ENCODE results near the gene IFNB1.

The IFNB1 gene

DNA sequence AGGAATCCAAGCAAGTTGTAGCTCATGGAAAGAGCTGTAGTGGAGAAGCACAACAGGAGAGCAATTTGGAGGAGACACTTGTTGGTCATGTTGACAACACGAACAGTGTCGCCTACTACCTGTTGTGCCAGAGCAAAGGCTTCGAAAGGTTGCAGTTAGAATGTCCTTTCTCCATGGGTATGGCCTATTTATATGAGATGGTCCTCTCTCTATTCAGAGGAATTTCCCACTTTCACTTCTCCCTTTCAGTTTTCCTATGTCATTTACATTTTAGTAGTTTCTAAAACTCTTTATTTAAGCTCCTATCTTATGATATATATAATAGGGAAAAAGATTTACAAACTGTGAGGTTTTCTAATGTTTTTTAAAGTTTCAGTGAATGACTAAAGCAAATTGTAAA, at the start of gene IFNB1:
Gene IFNB1 (minus strand): TSS at position 162 of the 400 bp plus-strand sequence. CDS start 73 bp downstream, at position 89.
- DNase-seq: no peak

DNA sequence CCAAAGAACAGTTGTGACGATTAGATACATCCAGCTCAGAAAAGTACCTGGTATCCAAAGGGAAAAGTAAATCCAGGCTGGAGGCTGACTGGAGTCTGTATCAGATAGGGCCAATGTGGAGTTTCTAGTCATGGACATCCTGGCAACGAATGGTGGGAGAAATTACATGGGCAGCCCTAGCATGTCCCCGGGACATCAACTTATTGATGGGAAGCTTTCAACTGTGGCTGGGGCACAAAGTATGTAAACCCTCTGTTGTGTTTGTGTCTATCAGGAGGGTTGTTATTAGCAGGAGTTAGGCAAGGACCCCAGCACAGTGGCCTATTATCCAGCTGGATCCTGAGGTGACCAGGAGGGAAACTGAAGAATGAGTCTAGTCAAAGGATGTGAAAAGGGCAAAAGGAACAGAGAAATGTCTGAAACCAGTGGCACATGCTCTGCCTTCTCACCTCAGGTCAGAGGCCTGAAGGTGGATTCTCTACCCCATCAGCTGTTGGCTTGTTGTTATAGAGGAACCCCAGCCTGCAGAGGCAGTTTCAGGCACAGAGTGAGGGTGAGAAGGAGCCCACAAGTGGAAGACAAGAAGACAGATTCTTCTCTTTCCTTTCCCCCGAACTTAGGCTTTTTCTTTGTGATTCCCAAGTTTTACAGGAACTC, 44.0 kb upstream of the IFNB1 start:
- DNase-seq: no peak

DNA sequence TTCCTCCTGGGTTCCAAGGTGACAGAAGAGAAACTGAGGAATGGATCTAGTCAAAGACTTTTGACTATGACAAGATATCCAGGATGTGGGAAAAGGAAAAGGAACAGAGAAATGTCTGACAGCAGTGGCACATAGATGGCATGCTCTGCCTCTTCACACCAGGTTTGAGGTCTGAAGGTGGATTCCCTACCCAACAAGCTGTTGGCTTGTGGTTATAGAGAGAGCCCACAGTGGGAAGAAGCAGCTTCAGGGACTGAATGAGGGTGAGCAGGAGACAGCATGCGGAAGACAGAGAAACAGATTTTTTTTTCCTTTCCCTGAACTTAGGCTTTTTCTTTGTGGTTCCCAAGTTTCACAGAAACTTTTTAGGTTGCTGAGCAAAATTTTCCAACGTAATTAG, 43.3 kb upstream of the IFNB1 start:
- no peak for DNase-seq

DNA sequence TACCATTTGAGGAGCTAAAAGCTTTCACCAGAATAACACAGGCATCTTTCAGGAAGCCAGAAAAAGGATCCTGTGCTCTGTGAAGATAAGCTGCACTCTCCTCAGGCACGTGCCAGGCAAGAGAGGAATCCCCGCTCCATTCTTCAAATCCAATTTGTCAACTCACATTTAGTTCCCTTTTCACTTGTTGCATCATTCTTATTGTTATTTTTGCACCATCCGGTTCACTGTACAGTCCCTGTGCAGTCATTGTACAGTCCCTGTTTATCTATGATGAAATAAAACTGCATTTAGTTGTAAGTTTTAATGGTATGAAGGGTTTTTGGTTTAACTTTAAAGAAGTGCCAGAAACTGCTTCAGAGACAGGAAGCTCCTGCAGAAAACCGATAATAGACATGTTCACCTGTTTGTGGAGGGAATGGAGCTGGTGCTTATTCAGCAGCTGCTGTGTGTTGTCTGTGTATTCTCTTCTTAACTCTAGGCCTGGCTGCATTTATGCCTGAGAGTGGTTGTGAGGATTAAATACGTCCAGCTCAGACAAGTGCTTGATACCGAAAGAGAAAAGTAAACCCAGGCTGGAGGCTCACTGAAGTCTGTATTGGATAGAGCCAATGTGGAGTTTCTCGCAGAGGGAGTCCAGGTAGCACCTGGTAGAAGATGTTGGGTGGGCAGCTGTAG, 41.5 kb upstream of the IFNB1 start:
- DNase-seq: no peak

DNA sequence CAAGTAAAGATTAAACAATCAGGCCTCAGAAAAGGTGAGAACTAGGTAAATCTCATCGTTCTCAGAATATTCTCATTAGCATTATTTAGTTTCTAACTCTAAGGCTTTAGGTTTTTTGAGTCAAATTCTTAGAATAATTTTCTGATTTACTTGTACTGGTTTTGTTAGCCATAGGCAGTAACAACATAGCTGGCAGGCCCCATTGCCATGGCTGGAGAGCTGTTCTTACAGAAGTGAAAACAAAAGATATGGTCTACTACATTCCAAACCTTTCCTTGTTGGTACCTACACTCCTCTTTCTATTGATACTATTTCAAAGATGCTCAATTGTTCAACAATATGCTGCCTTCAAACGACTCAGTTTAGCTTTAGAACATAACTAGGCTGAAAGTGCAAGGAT, 36.6 kb upstream of the IFNB1 start:
- DNase-seq: no peak

DNA sequence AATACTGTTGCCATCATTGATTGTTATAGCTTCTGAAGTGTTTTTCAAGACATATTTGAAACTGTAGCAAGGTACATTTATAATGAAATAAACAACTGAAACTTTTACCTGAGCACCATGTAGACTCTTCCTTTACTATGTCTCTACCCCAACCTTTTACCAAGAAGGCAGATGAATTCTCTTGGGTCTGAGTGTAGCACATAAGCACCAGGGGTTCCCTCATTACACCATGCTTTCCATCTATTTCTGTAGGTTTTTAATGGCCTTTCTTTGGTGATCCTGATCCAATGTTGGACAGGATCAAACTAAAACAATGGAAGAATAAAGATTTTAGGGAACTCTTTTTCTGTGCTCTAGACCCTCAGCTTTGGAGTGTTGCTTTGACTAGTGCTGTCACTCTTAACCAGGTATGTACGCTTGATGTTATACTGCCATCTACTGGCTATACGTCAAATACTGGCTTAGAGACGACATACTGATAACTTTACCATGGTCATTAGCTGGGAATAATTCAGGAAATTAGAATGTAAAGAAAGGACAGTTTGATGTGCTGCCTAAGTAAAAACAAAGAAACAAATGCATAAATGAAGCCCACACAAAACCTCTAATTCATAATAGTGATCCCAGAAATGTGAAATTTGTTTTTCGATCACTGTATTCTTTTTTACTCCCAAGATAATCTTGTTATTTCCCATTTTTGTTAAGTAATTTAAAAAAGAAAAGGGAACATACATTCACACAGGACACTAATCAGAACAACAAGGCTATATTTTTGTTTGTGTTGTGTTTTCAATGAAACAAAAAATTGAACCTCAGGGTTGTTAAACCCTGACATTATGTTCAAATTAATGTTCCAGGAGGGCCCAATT, 33.2 kb upstream of the IFNB1 start:
- DNase-seq: no peak

DNA sequence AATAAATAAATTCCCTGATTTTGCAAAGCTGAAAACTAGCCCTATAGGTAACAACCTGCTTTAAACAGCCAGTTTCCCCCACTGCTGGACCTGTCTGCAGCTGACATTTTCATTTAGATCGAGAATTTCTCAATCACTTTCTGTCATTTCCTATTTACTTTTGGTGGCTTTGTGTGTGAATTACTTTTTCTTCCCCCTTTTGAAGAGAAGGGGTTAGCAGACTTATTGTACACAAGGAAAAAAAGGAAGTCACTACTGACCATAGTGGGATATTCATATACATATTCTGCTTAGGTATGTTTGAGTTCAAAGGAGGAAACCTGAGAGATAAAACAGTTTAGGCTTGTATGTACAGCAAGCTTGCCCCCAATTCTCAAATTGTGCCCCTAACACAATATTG, 27.0 kb upstream of the IFNB1 start:
- no peak for DNase-seq

DNA sequence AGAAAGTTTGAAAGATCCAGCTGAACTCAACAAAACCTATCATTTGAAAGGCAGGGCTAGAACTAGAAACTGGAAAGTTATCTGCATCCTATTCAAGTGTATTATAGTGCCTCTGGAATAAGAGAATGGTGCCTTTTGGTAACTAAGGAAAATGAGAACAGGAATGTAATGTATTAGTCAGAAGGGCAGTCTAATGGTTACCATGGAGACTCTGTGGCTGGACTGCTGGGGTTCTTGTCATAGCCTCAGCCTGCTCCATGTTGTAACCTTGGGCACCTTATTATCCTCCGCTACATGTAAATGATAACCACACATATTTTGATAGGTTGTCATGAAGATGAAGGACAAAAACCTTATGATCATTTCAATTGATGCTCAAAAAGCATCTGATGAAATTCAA, 24.6 kb upstream of the IFNB1 start:
- no peak for DNase-seq

DNA sequence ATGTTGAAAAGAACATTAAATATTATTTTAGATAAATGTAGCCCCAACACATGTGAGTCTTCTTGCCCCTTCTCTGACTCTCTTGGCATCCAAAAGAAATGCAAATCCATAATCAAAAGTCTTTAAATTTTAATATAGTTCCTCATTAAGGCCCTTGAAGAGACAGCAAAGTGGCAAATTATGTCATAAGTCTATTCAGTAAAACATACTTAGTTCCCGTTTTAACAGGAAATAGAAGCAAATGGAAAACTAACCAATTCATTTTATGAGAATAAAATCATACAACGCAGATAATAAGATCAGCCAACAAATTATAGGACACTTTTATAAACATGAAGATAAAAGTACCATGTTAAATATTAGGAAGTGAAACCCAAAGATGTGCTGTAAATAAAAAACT, 20.1 kb upstream of the IFNB1 start:
- DNase-seq: no peak

DNA sequence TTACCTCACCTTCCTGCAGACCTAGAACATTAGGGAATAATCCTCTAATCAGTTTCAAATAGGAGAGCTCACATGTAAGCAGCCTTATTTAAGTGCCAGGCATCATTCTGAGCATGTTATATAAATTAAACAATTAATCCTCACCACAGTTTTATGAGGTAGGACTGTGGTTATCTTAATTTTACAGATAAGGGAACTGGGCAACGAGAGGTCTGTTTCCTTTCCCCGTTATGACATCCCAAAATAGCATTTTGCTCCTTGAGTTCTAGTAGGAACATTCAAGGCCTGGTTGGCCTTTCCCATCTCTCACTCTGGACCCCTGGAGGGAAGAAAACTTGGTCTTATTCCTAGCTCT, 19.1 kb upstream of the IFNB1 start:
- DNase-seq: no peak

DNA sequence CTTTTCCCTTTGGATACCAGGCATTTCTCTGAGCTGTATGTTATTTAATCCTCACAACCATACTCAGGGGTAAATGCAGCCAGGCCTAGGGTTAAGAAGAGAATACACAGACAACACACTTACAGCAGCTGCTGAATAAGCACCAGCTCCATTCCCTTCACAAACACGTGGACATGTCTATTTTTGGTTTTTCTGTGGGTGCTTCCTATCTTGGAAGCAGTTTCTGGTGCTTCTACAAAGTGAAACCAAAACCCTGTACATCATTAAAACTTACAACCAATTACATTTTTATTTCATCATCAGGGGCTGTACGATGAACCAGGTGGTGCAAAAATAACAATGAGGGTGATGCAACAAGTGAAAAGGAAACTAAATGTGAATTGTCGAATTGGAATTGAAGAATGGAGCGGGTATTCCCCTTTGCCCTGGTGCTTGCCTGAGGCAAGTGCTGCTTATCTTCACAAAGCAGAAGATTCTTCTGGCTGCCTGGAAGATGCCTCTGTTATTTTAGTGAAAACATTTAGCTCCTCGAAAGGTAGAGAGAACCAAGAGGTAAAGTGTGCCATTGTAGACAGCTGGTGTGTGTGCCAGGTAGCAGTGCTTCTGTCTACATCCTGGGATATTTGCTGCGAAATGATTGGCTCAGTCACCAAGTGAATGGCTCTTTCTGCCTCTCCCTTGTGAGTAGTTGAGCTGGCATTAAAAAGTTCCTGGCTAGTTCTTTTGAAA, 18.6 kb upstream of the IFNB1 start:
- DNase-seq: no peak

DNA sequence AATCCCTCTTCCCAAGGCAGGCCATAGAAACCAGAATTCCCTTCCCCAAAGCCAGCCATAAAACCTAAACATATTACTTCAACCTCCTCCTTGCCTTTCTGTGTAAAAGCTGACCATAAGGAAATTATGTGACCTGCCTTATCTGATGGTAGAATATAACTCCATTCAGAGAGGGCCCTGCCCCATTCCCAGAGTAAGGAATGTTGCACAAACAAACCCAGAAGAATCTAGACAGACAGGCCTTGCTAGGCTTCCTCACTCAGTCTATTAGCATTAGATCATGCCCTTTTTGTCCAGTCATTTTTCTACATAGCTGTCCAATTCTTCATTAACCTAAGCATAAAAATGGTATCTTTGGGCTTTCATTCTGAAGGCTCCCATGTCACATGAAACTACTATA, 17.8 kb upstream of the IFNB1 start:
- no peak for DNase-seq

DNA sequence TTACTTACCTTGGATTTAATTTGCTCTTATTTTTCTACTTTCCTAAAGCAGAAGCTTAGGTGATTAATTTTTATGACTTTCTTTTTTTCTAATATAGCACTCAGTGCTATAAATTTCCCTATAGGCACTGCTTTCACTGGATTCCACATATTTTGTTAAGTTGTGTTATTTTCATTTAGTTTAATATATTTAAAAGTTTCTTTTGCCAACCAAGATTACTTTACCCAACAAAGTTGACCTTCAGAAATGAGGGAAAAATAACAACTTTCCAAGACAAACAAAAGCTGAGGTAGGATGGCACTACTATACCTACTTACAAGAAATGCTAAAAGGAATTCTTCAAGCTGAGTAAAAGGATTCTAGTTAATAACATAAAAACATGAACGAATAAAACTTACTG, 8.8 kb upstream of the IFNB1 start:
- no peak for DNase-seq

DNA sequence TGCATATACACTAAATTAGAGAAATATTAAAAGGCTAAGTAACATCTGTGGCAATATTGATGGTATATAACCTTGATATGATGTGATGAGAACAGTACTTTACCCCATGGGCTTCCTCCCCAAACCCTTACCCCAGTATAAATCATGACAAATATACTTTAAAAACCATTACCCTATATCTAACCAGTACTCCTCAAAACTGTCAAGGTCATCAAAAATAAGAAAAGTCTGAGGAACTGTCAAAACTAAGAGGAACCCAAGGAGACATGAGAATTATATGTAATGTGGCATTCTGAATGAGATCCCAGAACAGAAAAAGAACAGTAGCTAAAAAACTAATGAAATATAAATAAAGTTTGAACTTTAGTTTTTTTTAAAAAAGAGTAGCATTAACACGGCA, 7.3 kb upstream of the IFNB1 start:
- DNase-seq: no peak

DNA sequence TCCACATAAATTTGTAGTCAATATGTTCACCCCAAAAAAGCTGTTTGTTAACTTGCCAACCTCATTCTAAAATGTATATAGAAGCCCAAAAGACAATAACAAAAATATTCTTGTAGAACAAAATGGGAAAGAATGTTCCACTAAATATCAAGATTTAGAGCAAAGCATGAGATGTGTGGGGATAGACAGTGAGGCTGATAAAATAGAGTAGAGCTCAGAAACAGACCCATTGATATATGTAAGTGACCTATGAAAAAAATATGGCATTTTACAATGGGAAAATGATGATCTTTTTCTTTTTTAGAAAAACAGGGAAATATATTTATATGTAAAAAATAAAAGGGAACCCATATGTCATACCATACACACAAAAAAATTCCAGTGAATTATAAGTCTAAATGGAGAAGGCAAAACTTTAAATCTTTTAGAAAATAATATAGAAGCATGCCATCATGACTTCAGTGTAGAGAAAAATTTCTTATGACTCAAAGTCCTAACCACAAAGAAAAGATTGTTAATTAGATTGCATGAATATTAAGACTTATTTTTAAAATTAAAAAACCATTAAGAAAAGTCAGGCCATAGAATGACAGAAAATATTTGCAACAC, 6.6 kb upstream of the IFNB1 start:
- DNase-seq: no peak

DNA sequence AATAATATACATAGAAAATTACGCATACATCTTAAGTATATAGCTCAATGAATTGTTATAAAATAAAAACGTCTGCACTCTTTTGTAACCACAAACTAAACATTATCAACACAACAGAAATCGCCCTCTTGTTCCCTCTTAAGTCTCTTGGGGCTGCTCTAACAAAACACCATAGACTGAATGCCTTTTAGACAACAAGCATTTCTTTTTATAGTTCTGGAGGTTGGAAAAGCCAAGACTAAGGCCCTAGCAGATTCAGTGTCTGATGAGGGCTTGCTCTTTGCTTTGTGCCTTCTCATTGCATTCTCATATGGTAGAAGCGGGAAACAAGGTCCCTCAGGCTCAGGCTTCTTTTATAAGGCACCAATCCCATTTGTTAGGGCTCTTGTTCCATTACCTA, 4.9 kb upstream of the IFNB1 start:
- DNase-seq: no peak

DNA sequence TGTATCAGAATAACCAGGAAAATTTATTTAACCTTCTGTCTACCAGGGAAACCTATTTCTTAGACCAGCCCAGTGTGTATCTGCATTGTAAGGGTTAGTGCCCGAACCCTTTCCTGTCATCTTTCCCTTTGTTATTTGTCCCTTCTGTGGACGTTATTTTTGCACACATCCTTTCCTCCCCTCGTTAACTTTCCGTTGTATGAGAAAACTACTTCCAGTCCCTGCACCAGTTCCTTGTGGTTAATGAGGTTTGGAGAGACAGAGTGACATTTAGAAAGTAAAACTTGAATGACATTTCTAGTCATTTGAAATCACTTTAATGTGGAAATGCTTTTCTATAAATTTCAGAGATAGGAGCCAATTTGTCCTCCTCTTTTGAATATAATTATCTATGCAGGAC, 4.3 kb upstream of the IFNB1 start:
- DNase-seq: no peak

DNA sequence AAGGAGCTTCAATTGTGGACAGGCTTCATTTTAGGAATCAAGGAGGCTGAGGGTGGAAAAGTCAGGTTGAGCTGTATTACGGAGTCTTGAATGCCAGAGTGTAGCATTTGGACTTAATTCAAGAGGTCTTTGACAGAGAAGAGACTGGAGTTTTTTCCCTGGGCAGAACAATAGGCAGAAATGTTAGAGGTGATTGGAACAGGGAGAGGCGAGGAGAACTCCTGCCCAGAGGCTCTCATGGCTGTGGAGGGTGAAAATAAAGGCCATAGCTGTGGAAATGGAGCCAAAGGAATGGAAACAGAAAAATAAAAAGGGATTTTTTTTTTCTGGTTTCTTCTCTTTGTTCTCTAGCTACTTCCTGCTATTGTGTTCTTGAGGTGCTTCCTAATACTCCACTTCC, 3.7 kb upstream of the IFNB1 start:
- no peak for DNase-seq

DNA sequence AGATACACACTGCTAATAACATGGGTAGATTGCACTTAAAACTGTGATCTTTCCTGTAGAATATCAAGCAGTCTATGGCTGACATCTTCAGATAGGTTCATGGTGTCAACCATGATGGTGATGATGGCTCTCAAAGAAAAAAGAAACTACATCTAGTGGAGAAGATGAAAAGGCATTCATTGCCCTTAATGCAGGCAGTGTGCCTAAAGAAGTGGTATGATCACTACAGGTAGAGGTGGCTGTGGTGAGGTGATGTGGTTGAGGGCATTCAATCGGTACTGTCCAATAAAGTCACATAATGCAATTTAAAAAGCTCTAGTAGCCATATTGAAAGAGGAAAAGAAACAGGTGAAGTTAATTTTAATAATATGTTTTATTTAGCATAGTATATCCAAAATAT, 3.1 kb upstream of the IFNB1 start:
- no peak for DNase-seq

DNA sequence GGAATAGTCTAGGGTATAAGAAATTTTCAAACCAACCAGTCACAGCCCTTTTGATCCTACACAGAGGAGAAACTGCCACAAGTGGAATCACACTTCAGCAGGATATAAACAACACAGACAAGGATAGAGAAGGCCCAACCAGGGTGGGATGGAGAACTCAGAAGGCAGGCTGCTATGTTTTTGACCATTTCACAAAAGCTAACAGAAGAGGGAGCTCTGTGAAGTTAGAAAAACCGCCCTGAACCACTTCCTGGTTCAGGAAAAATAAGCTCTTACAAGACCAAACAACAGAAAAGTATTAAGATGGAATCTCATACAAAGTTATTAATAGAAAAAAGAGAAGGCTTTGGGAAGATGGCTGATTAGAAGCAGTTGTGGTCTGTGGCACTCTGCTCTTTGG, 960 bp upstream of the IFNB1 start:
- no peak for DNase-seq

DNA sequence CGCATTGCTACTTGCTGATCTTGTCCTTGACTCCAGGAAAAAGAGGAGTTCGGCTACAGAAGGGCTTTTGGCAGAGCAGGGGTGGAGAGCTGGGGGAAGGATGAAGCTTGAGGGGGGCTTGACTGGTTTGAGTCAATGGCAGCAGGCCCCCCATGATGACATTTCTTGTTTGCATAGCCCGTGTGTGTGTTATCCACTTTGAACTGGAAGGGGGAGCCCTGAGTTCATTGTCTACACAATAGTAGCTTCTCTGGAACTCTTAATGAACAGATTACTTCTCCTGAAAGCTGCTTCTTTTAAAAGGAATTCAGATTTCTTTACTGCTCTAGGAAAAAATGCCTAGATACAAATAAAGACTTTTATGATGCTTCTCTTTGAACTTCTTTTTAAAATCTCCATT, 2.3 kb downstream of the IFNB1 start:
- DNase-seq: no peak

DNA sequence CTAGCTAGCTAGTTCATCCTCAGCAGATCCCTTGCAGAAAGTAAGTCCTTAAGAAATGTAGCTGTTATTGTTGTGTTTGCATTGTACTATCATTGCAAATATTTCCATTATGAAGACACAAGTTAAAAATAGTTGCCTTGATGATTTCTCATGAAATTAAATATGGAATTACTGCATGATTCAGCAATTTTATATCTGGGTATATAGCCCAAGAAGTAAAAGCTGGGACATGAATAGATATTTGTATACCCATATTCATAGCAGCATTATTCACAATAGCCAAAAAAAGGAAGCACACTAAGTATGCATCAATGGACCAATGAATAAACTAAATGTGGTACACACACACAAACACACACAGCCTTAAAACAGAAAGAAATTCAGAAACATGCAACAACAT, 6.8 kb downstream of the IFNB1 start:
- no peak for DNase-seq

DNA sequence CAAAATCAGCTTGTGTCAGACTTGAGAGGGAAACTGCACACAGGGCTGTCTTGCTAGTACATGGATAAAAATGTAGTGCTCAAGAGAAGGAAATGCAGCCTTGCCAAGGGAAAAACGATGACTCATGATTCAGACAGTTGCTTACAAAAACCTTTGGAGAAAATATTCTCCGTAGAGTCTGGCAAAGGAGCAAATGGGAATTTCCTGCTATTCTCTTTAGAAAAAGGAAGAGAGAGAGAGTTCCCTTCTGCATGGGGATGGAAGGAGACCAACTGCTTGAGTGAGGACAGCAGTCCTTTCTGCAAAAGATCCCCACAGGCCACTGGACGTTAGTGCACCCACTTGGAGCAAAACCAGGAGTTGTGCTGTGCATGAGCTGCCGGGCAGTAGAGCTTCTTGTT, 7.6 kb downstream of the IFNB1 start:
- DNase-seq: no peak
